HFFc6 (cell line): ENCODE measurements around the gene RRP1B. TPM values are rescaled to one million over a fixed set of nuclear protein-coding genes. Genes with fewer than 3 reads are reported as not detected.

Experiments used
- DNase-seq: peaks from one replicate; pipeline ENCODE4 v3.0.0-alpha.2; 2018
- H3K27ac Mint-ChIP-seq: 2 replicates; pipeline ENCODE4 v1.8.0; 2020; ENCODE audit warnings: mild to moderate bottlenecking, mixed read lengths
- H3K27me3 Mint-ChIP-seq: 2 replicates; pipeline ENCODE4 v1.8.0; 2021; ENCODE audit warnings: mild to moderate bottlenecking, moderate library complexity, mixed read lengths; ENCODE audit not compliant: insufficient read depth
- H3K36me3 Mint-ChIP-seq: 2 replicates; pipeline ENCODE4 v1.8.0; 2021; ENCODE audit warnings: low read depth, mixed read lengths
- H3K4me1 Mint-ChIP-seq: 2 replicates; pipeline ENCODE4 v1.8.0; 2020; ENCODE audit warnings: low read depth, mixed read lengths
- H3K4me3 Mint-ChIP-seq: 2 replicates; pipeline ENCODE4 v1.8.0; 2020; ENCODE audit warnings: mild to moderate bottlenecking, moderate library complexity, mixed read lengths
- H3K9me3 Mint-ChIP-seq: 2 replicates; pipeline ENCODE4 v1.8.0; 2020; ENCODE audit warnings: mild to moderate bottlenecking, mixed read lengths
- total RNA-seq, 6 experiments: library from RNA; stranded (reverse); fragmentation: NEBNext Ultra II Directional; extraction: Animal tissue kit (Norgen Biotek cat#: 25700); gene quantifications; 2 replicates in 1 of 6; 3 replicates in 5 of 6; pipeline ENCODE4 v1.2.3, GENCODE V29; 2021
- TF ChIP-seq, protein P1 (sequence below): fragments of 200-600 bp; sonication (generic); IDR thresholded peaks from 2 replicates; pipeline ENCODE4 v1.5.0; 2021; ENCODE audit warnings: antibody characterized with exemption, mild to moderate bottlenecking

The RRP1B gene
- total RNA-seq, 6 experiments from 2014 or later = 26.9 to 34.4 (median 27.6) TPM

GRCh38 chr21:43687566-43688399, 28.4 kb downstream of the RRP1B start:
- TF ChIP-seq, protein P1, sequence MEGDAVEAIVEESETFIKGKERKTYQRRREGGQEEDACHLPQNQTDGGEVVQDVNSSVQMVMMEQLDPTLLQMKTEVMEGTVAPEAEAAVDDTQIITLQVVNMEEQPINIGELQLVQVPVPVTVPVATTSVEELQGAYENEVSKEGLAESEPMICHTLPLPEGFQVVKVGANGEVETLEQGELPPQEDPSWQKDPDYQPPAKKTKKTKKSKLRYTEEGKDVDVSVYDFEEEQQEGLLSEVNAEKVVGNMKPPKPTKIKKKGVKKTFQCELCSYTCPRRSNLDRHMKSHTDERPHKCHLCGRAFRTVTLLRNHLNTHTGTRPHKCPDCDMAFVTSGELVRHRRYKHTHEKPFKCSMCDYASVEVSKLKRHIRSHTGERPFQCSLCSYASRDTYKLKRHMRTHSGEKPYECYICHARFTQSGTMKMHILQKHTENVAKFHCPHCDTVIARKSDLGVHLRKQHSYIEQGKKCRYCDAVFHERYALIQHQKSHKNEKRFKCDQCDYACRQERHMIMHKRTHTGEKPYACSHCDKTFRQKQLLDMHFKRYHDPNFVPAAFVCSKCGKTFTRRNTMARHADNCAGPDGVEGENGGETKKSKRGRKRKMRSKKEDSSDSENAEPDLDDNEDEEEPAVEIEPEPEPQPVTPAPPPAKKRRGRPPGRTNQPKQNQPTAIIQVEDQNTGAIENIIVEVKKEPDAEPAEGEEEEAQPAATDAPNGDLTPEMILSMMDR = no peak
- Mint-ChIP-seq H3K27ac (no peak overlapping the region), H3K27me3 (peaks cover 2% of the 10 kb centered on the region; the same call in 1 of the 2 replicates), H3K9me3 (no peaks in the 10 kb centered on the region), H3K4me3 (no peak overlapping the region), H3K4me1 (no peaks in the 10 kb centered on the region), H3K36me3 (peaks cover 22% of the 10 kb centered on the region)
- DNase-seq = no peak

DNA sequence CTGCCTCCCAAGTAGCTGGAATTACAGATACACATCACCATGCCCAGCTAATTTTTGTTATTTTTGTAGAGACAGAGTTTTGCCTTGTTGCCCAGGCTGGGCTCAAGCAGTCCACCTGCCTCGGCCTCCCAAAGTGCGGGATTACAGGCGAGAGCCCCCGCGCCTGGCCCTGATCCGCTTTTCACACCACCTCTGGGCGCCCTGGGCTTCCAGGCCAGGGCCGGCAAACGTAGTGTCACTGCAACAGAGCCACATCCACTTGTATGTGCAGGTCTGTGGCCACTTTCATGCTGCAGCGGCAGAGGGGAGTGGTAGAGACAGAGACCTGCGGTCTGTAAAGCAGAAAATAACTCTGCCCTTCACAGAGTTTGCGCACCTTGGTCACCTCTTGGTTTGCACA, 29.5 kb downstream of the RRP1B start:
- no peaks in the 10 kb centered on the region for H3K9me3 Mint-ChIP-seq
- TF ChIP-seq, protein P1 = no peak
- no peaks in the 10 kb centered on the region for H3K4me1 Mint-ChIP-seq
- no peak overlapping the region for H3K27ac Mint-ChIP-seq
- H3K27me3 Mint-ChIP-seq = peaks cover 2% of the 10 kb centered on the region; the same call in 1 of the 2 replicates
- peaks cover 28% of the 10 kb centered on the region for H3K36me3 Mint-ChIP-seq
- DNase-seq = no peak
- no peak overlapping the region for H3K4me3 Mint-ChIP-seq

- Mint-ChIP-seq H3K36me3 (peaks cover 26% of the 10 kb centered on the region), H3K9me3 (no peaks in the 10 kb centered on the region), H3K27ac (no peak overlapping the region), H3K4me3 (no peak overlapping the region), H3K27me3 (peaks cover 2% of the 10 kb centered on the region; the same call in 1 of the 2 replicates), H3K4me1 (no peaks in the 10 kb centered on the region)
- TF ChIP-seq, protein P1 = no peak
- DNase-seq = no peak
Measured at GRCh38 chr21:43689556-43690337, 30.4 kb downstream of the RRP1B start.

GRCh38 chr21:43690346-43690745, 31.0 kb downstream of the RRP1B start:
- Mint-ChIP-seq H3K4me3 (no peak overlapping the region), H3K36me3 (peaks cover 26% of the 10 kb centered on the region), H3K4me1 (no peaks in the 10 kb centered on the region), H3K27ac (no peak overlapping the region), H3K27me3 (peaks cover 2% of the 10 kb centered on the region; the same call in 1 of the 2 replicates), H3K9me3 (no peaks in the 10 kb centered on the region)
- TF ChIP-seq, protein P1 = no peak
- DNase-seq = no peak

DNA sequence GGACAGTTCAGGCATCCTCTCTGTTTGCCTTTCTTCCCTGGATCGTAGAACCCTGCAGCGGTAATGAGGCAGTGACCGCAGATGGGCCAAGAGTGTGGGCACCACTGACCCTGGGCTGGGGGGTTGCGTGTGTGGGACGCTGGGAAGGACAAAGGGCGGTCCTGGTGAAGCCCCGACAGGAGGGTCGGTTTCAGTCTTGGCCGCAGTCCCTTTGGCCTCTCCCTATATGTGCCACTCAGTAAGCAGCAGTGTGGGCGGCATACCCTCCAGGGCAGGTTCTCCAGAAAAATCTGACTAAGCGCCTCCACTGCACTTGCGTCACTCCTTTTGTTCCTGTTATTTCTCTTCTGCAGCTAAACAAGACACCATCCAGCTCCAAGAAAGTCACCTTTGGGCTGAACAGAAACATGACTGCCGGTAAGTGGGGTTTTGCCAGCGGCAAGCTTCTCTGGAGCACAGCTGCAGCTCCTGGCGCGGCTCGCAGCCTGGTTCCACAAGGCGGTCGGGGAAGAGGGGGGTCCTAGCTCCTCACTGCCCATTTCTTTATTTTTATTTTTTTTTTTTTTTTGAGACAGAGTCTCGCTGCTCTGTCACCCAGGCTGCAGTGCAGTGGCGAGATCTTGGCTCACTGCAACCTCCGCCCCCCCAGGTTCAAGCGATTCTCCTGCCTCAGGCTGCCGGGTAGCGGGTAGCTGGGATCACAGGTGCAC, 31.9 kb downstream of the RRP1B start:
- Mint-ChIP-seq H3K4me1 (no peaks in the 10 kb centered on the region), H3K4me3 (no peak overlapping the region), H3K36me3 (peaks cover 34% of the 10 kb centered on the region), H3K27me3 (peaks cover 2% of the 10 kb centered on the region; the same call in 1 of the 2 replicates), H3K9me3 (no peaks in the 10 kb centered on the region), H3K27ac (no peak overlapping the region)
- DNase-seq = no peak
- TF ChIP-seq, protein P1 = no peak
